ENCODE results near the gene KCNIP1. TPM values are rescaled to one million over a fixed set of nuclear protein-coding genes. Genes with fewer than 3 reads are reported as not detected.
A peak's percentile ranks its signal among the peaks of the same experiment; 100 is the strongest.

The KCNIP1 gene
- total RNA-seq, 3 donors from 2014 or later (not counting 1 experiment from before 2014, with no cell fraction given), result not detected

GRCh38 chr5:170660531-170660930 is 156.7 kb downstream of the KCNIP1 start:
- peaks cover 23 to 39% of the 10 kb centered on the region in 2 donors for H3K27me3 Mint-ChIP-seq (ENCODE audit: low read depth in 2 of 2)
- no peak overlapping the region for H3K4me3 ChIP-seq (ENCODE audit: low read length)

GRCh38 chr5:170662966-170663365 is 159.1 kb downstream of the KCNIP1 start:
- WGBS (ENCODE audit: insufficient coverage), result 76% methylated on average over 5 of the region's 5 CpGs
- intact Hi-C loops (cut with micrococcal nuclease), result no loop called here
- Histone ChIP-seq H3K27me3 (ENCODE audit: control insufficient read depth, insufficient read depth, low read length) (no peaks in the 10 kb centered on the region), H3K27ac (ENCODE audit: low read length) (no peak overlapping the region), H3K9me3 (ENCODE audit: control insufficient read depth, insufficient read depth, low read length) (no peaks in the 10 kb centered on the region), H3K4me1 (ENCODE audit: control insufficient read depth, insufficient read depth, low read length) (no peaks in the 10 kb centered on the region), H3K4me3 (ENCODE audit: low read length) (no peak overlapping the region), H3K36me3 (ENCODE audit: control insufficient read depth, insufficient read depth, low read length) (no peaks in the 10 kb centered on the region)
- ATAC-seq (no peak), DNase-seq (no peak)
- Mint-ChIP-seq H3K27me3 (ENCODE audit: low read depth in 2 of 2) (peaks cover 20 to 39% of the 10 kb centered on the region in 2 donors), H3K4me3 (no peak overlapping the region), H3K4me1 (no peaks in the 10 kb centered on the region), H3K27ac (no peak overlapping the region), H3K36me3 (no peaks in the 10 kb centered on the region), H3K9me3 (no peaks in the 10 kb centered on the region)
- TF ChIP-seq CTCF (IDR thresholded peaks at IDR 0.05), result no peak

More at GRCh38 chr5:170660531-170660930, 156.7 kb downstream of the KCNIP1 start:
- Histone ChIP-seq H3K36me3 (ENCODE audit: control insufficient read depth, insufficient read depth, low read length) (no peaks in the 10 kb centered on the region), H3K9me3 (ENCODE audit: control insufficient read depth, insufficient read depth, low read length) (no peaks in the 10 kb centered on the region), H3K27ac (ENCODE audit: low read length) (no peak overlapping the region), H3K4me1 (ENCODE audit: control insufficient read depth, insufficient read depth, low read length) (no peaks in the 10 kb centered on the region), H3K27me3 (ENCODE audit: control insufficient read depth, insufficient read depth, low read length) (no peaks in the 10 kb centered on the region)
- TF ChIP-seq CTCF (IDR thresholded peaks at IDR 0.05), result no peak
- Mint-ChIP-seq H3K36me3 (no peaks in the 10 kb centered on the region), H3K4me1 (no peaks in the 10 kb centered on the region), H3K4me3 (no peak overlapping the region), H3K27ac (no peak overlapping the region), H3K9me3 (no peaks in the 10 kb centered on the region)
- intact Hi-C loops (cut with micrococcal nuclease), result no loop called here
- 76% methylated on average over 6 of the region's 6 CpGs for WGBS (ENCODE audit: insufficient coverage)
- DNase-seq (no peak), ATAC-seq (no peak)

- H3K27me3 ChIP-seq (ENCODE audit: control insufficient read depth, insufficient read depth, low read length), result peaks cover 4% of the 10 kb centered on the region
- no peaks in the 10 kb centered on the region for H3K36me3 Mint-ChIP-seq
- no peaks in the 10 kb centered on the region for H3K36me3 ChIP-seq (ENCODE audit: control insufficient read depth, insufficient read depth, low read length)
- peaks cover 4% of the 10 kb centered on the region for H3K4me1 ChIP-seq (ENCODE audit: control insufficient read depth, insufficient read depth, low read length)
- peaks cover 0 to 10% of the 10 kb centered on the region in 2 donors for H3K4me1 Mint-ChIP-seq
- no peak for DNase-seq
- WGBS (ENCODE audit: insufficient coverage), result 94% methylated on average over 2 of the region's 2 CpGs
- no peaks in the 10 kb centered on the region for H3K9me3 Mint-ChIP-seq
- ATAC-seq, result no peak
- TF ChIP-seq CTCF (IDR thresholded peaks at IDR 0.05), result no peak
- H3K4me3 Mint-ChIP-seq, result no peak overlapping the region
- H3K27me3 Mint-ChIP-seq (ENCODE audit: low read depth in 2 of 2), result peaks cover 25 to 31% of the 10 kb centered on the region in 2 donors
- H3K27ac Mint-ChIP-seq, result no peak overlapping the region
- intact Hi-C loops (cut with micrococcal nuclease), result no loop called here
- no peaks in the 10 kb centered on the region for H3K9me3 ChIP-seq (ENCODE audit: control insufficient read depth, insufficient read depth, low read length)
- H3K27ac ChIP-seq (ENCODE audit: low read length), result no peak overlapping the region
- H3K4me3 ChIP-seq (ENCODE audit: low read length), result no peak overlapping the region
Measured at GRCh38 chr5:170678811-170679210, 175.0 kb downstream of the KCNIP1 start.

- peaks cover 4% of the 10 kb centered on the region for H3K4me1 ChIP-seq (ENCODE audit: control insufficient read depth, insufficient read depth, low read length)
- Mint-ChIP-seq H3K36me3 (no peaks in the 10 kb centered on the region), H3K27me3 (ENCODE audit: low read depth in 2 of 2) (peaks cover 31 to 41% of the 10 kb centered on the region in 2 donors), H3K4me1 (peaks cover 0 to 10% of the 10 kb centered on the region in 2 donors), H3K27ac (no peak overlapping the region), H3K4me3 (no peak overlapping the region), H3K9me3 (no peaks in the 10 kb centered on the region)
- no peaks in the 10 kb centered on the region for H3K9me3 ChIP-seq (ENCODE audit: control insufficient read depth, insufficient read depth, low read length)
- intact Hi-C loops (cut with micrococcal nuclease), result no loop called here
- H3K36me3 ChIP-seq (ENCODE audit: control insufficient read depth, insufficient read depth, low read length), result no peaks in the 10 kb centered on the region
- H3K4me3 ChIP-seq (ENCODE audit: low read length), result no peak overlapping the region
- DNase-seq (peak in 1 of 2 donors; percentile 29), ATAC-seq (peak; percentile 54 to 85 (median 60))
- under 1% methylated on average over 27 of the region's 28 CpGs for WGBS (ENCODE audit: insufficient coverage)
- no peak overlapping the region for H3K27ac ChIP-seq (ENCODE audit: low read length)
- H3K27me3 ChIP-seq (ENCODE audit: control insufficient read depth, insufficient read depth, low read length), result peaks cover 4% of the 10 kb centered on the region
- no peak for TF ChIP-seq CTCF (IDR thresholded peaks at IDR 0.05)
Measured at GRCh38 chr5:170681013-170681433, 177.2 kb downstream of the KCNIP1 start.

All from natural killer cell (primary cell).